Suppressor macrophage (primary cell): ENCODE measurements around the gene LDLRAD4.

Experiments
- DNase-seq, 4 experiments: peaks; one replicate each; pipeline ENCODE4 v3.0.0-alpha.2; 2020 to 2022

LDLRAD4 gene

DNA sequence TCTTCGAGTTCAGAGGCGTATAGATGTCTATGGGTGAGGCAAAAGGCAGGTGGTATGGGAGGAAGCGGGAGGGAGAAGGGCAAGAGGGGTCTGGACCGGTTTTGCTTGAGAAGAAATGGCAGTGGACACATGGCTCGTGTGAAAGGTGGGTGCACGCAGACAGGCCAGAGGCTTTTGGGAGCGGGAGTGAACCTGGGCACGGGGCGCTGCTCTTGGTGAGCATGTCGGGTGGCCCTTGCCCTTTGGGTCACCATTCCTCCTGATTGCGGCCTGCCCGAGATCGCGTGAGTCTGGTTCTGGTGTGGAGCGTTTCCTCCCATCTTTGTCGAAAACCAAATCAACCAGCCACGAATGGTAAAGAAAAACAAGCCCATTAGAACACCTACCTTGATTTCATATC, 12.6 kb downstream of the LDLRAD4 start:
- no peak for DNase-seq

DNA sequence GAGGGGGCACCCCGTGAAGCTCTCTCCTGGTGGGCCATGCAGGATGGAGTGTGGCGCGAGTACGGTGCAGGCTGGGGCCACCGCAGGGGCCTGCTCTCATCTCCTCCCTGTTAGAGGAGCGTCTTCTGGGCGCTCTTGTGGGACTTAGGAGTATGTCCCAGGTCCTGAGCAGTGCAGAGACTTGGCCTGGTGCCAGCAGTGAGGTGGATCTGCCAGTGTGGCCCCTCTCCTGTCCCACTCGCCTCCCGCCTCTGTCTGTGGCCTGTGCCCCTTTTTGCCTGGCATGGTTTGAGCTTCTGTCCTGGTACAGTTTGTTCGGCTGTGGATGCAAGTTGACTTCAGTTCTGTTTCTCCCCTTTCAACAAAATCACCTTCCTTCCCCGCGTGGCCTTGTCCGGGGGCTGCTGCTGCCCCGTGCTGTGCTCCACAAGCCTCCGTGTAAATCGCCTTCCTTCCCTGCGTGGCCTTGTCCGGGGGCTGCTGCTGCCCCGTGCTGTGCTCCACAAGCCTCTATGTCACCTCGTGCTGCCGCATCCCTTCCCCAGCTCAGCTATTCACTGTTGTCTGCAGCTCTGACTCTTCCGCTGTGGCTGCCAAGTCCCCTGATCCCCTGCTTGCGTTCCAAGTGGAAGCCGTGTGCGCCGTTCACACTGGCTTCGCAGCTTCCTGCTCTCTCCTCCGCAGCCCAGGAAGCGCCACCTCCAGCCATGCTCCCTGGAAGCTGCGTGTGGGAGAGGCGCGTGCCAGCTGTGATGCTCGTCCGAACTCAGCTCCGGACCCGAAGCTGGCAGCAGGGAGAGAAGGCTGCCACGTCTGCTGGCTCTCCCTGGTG, 13.7 kb downstream of the LDLRAD4 start:
- no peak for DNase-seq

DNA sequence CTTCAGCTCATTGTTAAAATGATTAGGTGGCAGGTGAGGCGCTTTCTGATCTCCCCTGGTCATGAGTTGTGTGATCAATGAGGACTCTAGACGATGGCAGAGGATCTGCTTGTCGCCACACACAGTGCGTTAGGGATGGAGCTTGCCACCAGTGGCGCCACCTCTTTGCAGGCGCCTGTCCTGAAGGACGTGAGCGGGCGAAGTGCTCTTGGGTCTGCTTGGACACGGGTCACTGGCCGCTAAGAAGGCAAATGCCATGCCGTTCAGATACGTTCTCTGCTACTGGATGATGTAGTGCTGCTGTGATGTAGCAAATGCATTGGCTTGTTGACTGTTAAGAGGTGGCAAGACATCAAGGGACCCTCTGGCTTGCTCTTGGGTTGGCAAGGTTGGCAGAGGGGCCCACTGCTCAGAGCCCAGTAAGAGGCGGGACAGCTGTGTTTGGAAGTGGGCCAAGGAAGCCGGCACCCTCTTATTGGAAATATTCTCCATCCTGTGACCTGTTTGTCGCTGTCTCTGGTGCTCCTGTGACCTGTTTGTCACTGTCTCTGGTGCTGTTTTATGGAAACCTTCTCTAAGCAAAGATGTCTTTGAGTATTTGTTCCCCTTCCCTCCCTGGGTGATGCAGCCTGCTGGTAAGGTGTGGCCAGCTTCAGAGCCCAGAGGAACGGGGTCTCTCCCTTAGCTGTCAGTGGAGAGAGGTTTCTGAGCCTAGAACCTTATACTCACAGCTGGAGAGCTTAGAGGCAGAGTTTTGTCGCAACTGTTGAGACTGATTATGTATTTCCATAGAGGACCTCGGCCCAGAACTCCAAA, 14.6 kb downstream of the LDLRAD4 start:
- DNase-seq = no peak

DNA sequence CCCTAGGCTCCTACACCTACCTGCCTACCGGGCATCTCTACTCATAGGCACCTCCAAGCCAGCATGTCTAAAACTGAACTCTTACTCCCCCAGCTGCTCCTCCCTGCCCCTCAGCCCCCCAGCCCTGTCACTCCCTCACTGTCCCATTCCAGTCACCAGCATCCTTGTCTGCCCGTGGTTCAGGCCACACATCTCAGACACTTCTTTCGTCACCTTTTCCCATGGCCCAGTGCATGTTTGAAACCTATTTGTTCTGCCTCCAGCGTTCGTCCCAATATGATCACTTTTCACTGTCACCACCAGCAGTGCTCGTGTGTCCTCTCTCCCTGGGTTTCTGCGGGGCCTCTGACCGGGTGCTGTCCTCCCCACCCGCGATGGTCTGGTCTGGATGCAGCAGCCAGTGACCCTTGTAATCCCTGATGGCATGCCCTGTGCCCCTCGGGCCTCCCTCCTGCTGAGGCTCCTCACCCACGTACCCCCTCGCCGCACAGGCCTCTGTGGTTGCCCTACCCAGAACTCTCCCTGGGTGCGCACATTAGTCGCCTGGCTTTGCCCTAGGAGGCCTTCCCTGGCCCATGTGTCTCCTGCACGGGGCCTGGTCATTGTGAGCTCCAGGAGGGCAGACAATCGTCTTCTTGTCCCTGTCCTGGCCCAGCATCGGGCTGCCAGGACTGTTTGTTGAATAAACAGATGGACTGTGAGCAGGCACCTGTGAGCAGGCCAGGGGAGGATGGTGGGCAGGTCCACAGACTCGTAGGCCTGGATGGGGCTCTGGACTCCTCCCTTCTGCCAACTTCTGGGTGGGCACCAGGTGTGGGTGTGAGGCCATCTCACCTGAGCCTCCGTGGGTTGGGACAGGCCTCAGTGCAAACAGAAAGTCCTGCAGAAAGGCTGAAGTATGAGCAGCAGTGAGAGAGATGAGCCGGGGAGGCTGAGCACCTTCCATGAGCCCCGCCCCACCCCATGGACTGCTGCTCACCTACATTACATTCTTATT, 15.5 kb downstream of the LDLRAD4 start:
- no peak for DNase-seq

- DNase-seq = no peak
These were observed 16.9 kb downstream of the LDLRAD4 start for GRCh38 chr18:13235421-13235831.

DNA sequence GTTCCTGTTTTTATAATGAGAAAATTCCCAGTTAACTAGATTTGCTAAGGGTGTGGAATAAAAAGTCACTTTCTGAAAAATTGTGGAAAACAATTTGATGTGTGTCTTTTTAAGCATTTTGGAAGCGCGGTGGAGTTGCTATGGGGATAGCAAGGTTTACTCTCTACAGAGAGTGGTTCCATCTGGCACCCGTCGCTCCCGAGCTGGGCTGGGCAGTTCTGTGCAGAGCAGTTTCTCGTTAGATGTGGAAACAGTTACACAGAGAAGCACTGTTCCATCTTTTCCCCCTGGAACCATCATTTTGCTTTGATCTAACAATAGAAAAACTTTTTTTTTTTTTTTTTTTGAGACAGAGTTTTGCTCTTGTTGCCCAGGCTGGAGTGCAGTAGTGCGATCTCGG, 17.4 kb downstream of the LDLRAD4 start:
- no peak for DNase-seq

GRCh38 chr18:13236411-13236810, 17.9 kb downstream of the LDLRAD4 start:
- DNase-seq = no peak

GRCh38 chr18:13237073-13237472, 18.5 kb downstream of the LDLRAD4 start:
- DNase-seq = no peak

- no peak for DNase-seq
These were observed 19.1 kb downstream of the LDLRAD4 start for GRCh38 chr18:13237641-13238040.

DNA sequence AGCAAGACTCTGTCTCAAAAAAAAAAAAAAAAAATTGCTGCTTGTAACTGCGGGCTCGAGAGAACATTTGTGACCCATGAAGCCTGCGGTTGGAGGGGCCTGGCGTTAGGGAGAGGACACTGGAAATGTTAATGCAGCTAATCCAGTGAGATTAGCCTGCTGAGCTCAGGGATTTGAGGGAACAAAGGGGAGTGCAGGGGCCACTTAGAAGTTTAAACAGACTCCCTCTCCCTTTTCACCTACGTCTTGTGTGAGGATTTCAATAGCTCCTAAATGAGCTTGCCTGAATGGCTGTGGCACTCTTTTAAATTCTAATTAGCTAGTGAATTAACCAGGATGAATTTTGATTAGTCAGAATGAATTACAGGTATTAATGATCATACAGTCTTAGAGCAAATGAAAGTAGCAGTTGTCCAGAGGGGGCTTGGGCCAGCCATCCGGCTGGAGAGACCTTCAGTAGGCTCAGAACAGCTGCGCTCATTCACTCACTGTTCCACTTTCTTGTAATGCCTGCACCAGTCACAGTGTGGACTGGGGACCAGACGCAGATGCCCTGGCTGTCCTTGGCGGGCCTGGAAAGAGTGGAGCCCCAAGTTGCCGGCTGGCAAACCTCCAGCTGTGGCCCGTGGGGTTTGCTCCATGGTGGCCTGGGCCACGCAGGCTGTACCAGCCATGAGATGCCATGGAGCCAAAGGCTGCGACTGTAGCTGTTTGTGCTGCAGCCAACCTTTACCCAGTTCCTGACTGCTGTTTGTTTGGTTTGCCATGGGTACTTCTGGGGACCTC, 20.8 kb downstream of the LDLRAD4 start:
- DNase-seq = no peak

DNA sequence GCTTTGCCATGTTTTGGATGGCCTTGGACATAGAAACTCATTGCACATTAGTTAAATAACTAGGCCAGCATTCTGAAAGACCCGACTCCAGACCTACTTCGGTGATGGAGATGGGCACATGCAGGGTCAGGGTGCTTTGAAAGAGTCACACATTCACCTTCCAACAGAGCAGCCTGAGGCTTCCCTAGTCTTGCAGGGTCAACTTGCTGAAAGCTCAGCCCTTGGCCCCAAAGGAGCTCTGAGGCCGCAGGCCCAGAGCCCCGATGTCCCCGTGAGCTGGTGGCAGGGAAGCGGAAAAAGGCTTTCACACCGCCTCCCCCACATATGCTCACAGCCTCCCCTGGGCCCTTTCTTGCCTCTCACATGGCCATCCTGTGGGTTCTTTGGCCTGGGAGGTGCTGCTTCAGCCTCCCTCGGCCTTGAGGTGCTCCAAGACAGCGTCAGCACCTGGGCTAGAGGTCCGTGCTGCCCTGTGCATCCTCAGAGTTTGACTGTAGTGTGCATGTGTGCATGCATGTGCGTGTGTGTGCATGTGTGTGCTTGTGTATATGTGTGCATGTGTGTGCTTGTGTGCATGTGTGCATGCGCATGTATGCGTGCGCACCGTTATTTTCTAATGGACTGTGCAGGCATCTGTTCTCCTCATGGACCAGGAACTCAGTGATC, 21.6 kb downstream of the LDLRAD4 start:
- no peak for DNase-seq

- DNase-seq = no peak
These were observed 22.7 kb downstream of the LDLRAD4 start for GRCh38 chr18:13241083-13241892.

DNA sequence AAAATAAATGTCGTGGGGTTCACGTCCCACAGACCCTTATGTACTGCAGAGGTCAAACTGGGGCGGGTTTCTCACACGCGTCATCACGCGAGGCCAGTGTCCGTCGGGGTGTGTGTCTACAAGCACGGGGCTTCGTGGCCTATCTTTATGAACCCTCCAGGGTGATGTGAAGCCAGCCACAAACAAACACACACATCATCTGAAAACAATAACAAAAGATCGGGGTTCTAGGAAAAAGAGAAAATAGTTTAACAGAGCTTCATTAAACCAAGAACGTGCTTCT, 23.3 kb downstream of the LDLRAD4 start:
- DNase-seq = no peak

DNA sequence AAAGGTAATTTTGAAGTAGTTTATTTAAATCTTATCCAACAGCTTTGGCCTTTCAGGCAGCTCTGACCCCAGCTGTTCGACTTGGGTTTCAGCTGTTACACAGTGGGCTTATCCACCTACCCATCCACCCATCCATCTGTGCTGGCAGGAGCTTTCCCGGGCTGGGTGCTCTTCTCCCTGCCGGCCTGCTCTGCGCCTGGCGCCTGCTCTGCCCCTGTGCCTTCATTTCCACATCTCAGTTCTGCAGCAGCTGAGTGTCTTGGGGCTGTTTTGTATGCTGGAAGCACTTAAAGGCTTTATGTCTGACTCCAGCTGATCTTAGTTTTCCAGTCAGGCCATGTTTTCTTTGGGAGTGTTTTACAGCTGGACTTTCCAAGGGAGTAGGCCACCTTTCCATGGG, 24.2 kb downstream of the LDLRAD4 start:
- DNase-seq = no peak

- DNase-seq = no peak
These were observed 24.8 kb downstream of the LDLRAD4 start for GRCh38 chr18:13243363-13243762.

DNA sequence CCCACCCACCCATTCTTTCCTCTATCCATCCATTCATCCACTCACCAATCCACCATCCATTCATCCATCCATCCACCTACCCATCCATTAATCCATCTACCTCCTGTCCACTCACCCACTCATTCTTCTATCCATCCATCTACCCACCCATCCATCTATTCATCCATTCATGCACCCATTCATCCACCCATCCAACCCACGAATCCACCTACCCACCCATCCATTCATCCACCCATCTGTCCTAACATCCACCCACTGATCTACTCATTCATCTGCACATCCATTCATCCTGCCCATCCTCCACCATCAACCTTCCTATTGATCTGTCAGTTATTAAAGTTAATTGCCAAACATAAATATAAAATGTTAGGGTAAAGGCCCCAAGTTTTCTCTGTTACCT, 25.6 kb downstream of the LDLRAD4 start:
- no peak for DNase-seq

- no peak for DNase-seq
These were observed 27.0 kb downstream of the LDLRAD4 start for GRCh38 chr18:13245481-13246000.

- DNase-seq = no peak
These were observed 27.6 kb downstream of the LDLRAD4 start for GRCh38 chr18:13246121-13246520.

- DNase-seq = no peak
These were observed 28.0 kb downstream of the LDLRAD4 start for GRCh38 chr18:13246591-13246990.

DNA sequence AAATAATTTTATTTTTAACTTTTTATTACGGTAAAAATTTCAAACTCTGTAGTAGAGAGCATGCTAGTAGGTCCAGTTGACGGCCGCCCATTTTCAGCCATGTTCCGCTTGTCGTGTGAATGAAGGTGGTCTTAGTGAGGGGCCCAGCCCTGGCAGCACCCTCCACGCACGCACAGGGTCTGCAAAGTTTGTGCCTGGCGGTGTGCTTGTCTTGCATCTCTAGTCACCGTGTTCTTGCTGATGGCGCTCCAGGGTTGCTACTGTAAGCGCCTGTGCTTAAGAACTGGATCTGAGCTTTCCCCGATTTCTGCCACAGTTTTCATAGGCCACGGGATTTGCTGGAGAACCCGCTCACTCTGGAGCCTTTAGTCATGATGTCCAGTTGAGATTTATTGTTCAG, 28.9 kb downstream of the LDLRAD4 start:
- no peak for DNase-seq
